GM13976 (cell line): Measurements from ENCODE around the gene GSTK1.

Experiments
- DNase-seq: peaks from one replicate; pipeline ENCODE4 v3.0.0; 2012; ENCODE audit warnings: low spot score
- CTCF ChIP-seq: IDR thresholded peaks from 2 replicates; pipeline ENCODE4 v1.5.1; 2012; ENCODE audit warnings: borderline replicate concordance, mild to moderate bottlenecking; ENCODE audit not compliant: insufficient read depth; ENCODE audit errors: extremely low read depth, missing control alignments, control extremely low read depth
- in situ Hi-C: fragments of 300-500 bp; cut with MboI; formaldehyde crosslinking; loops from one replicate; pipeline ENCODE4 v1.12.0; 2022; ENCODE audit warnings: low sequenced_read_pairs, mixed read lengths, inconsistent platforms; ENCODE audit not compliant: unreplicated experiment

The GSTK1 gene

GRCh38 chr7:143230602-143231457, 32.4 kb upstream of the GSTK1 start:
- in situ Hi-C loops: loop anchor here (25.0 kb wide), 1 partner anchor 181 kb away; the partner anchor contains the start of gene EPHA1
- no peak for DNase-seq
- no peak for TF ChIP-seq CTCF

- no peak for DNase-seq
- in situ Hi-C loops: loop anchor here (25.0 kb wide), 1 partner anchor 178 kb away; the partner anchor contains the start of gene EPHA1
These were observed 29.3 kb upstream of the GSTK1 start for GRCh38 chr7:143233816-143234532.

GRCh38 chr7:143234533-143234875, 28.7 kb upstream of the GSTK1 start:
- TF ChIP-seq CTCF: no peak
- in situ Hi-C loops: loop anchor here (25.0 kb wide), 1 partner anchor 178 kb away; the partner anchor contains the start of gene EPHA1
- DNase-seq: no peak

More at GRCh38 chr7:143233816-143234532, 29.3 kb upstream of the GSTK1 start:
- TF ChIP-seq CTCF: no peak

- no peak for TF ChIP-seq CTCF
- in situ Hi-C loops: loop anchor here (25.0 kb wide), 1 partner anchor 177 kb away; the partner anchor contains the start of gene EPHA1
- no peak for DNase-seq
These were observed 27.7 kb upstream of the GSTK1 start for GRCh38 chr7:143235561-143235960.

GRCh38 chr7:143236408-143236990, 26.7 kb upstream of the GSTK1 start:
- no peak for TF ChIP-seq CTCF
- in situ Hi-C loops: loop anchor here (25.0 kb wide), 1 partner anchor 176 kb away; the partner anchor contains the start of gene EPHA1
- no peak for DNase-seq

- in situ Hi-C loops: loop anchor here (25.0 kb wide), 1 partner anchor 175 kb away; the partner anchor contains the start of gene EPHA1
- DNase-seq: no peak
- no peak for TF ChIP-seq CTCF
These were observed 25.9 kb upstream of the GSTK1 start for GRCh38 chr7:143237366-143237765.
